Measurements from ENCODE around the gene TANC1.
"Not testable (repeated sequence)": the region's sequence is repeated elsewhere in the genome, so short reads cannot be mapped to it uniquely, and the experiment has no call there.

TANC1 gene

GRCh38 chr2:159029936-159030335 is 61.5 kb downstream of the TANC1 start:
- DNase-seq (ENCODE audit: low read depth) = no peak

- no peak for DNase-seq (ENCODE audit: low read depth)
These were observed 62.4 kb downstream of the TANC1 start for GRCh38 chr2:159030674-159031380.

GRCh38 chr2:159032146-159032545 is 63.7 kb downstream of the TANC1 start:
- no peak for DNase-seq (ENCODE audit: low read depth)

GRCh38 chr2:159032580-159032979 is 64.1 kb downstream of the TANC1 start:
- DNase-seq (ENCODE audit: low read depth) = no peak

GRCh38 chr2:159034713-159035112 is 66.3 kb downstream of the TANC1 start:
- DNase-seq (ENCODE audit: low read depth) = no peak

- DNase-seq (ENCODE audit: low read depth) = no peak
These were observed 67.5 kb downstream of the TANC1 start for GRCh38 chr2:159035790-159036411.

- not testable (repeated sequence) for DNase-seq (ENCODE audit: low read depth)
These were observed 68.0 kb downstream of the TANC1 start for GRCh38 chr2:159036461-159036860.

GRCh38 chr2:159041328-159041727 is 72.9 kb downstream of the TANC1 start:
- DNase-seq (ENCODE audit: low read depth) = not testable (repeated sequence)

GRCh38 chr2:159042115-159042850 is 73.8 kb downstream of the TANC1 start:
- no peak for DNase-seq (ENCODE audit: low read depth)

GRCh38 chr2:159043710-159044109 is 75.3 kb downstream of the TANC1 start:
- DNase-seq (ENCODE audit: low read depth) = no peak

- no peak for DNase-seq (ENCODE audit: low read depth)
These were observed 76.4 kb downstream of the TANC1 start for GRCh38 chr2:159044804-159045286.

- no peak for DNase-seq (ENCODE audit: low read depth)
These were observed 77.4 kb downstream of the TANC1 start for GRCh38 chr2:159045545-159046454.

GRCh38 chr2:159046966-159047365 is 78.5 kb downstream of the TANC1 start:
- DNase-seq (ENCODE audit: low read depth) = no peak

GRCh38 chr2:159050426-159050825 is 82.0 kb downstream of the TANC1 start:
- no peak for DNase-seq (ENCODE audit: low read depth)

- no peak for DNase-seq (ENCODE audit: low read depth)
These were observed 82.7 kb downstream of the TANC1 start for GRCh38 chr2:159051133-159051532.

- DNase-seq (ENCODE audit: low read depth) = no peak
These were observed 83.2 kb downstream of the TANC1 start for GRCh38 chr2:159051661-159052060.

- no peak for DNase-seq (ENCODE audit: low read depth)
These were observed 83.7 kb downstream of the TANC1 start for GRCh38 chr2:159052157-159052601.

- no peak for DNase-seq (ENCODE audit: low read depth)
These were observed 85.0 kb downstream of the TANC1 start for GRCh38 chr2:159053161-159054031.

- DNase-seq (ENCODE audit: low read depth) = no peak
These were observed 85.5 kb downstream of the TANC1 start for GRCh38 chr2:159054032-159054334.

- no peak for DNase-seq (ENCODE audit: low read depth)
These were observed 86.5 kb downstream of the TANC1 start for GRCh38 chr2:159054985-159055384.

GRCh38 chr2:159060518-159060917 is 92.1 kb downstream of the TANC1 start:
- no peak for DNase-seq (ENCODE audit: low read depth)
